ENCODE data around the gene AFM. TPM values are rescaled to one million over a fixed set of nuclear protein-coding genes. Genes with fewer than 3 reads are reported as not detected.

The AFM gene
- total RNA-seq, 1 donor from 2014 or later, result 0.64 TPM

DNA sequence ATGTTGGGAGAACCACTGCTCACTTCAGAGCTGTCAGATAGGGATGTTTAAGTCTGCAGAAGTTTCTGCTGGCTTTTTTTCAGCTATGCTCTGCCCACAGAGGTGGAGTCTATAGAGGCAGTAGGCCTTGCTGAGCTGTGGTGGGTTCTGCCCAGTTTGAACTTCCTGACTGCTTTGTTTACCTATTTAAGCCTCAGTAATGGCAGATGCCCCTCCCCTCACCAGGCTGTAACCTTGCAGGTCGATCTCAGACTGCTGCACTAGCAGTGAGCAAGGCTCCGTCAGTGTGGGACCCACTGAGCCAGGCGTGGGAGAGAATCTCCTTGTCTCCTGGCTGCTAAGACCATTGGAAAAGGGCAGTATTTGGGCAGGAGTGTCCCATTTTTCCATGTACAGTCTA lies 36.8 kb downstream of the AFM start:
- no peak overlapping the region for H3K4me3 Mint-ChIP-seq (ENCODE audit: unreplicated experiment)
- no peak for DNase-seq (ENCODE audit: low spot score)
- no peaks in the 10 kb centered on the region for H3K9me3 Mint-ChIP-seq (ENCODE audit: unreplicated experiment)
- no peaks in the 10 kb centered on the region for H3K4me1 Mint-ChIP-seq (ENCODE audit: unreplicated experiment)
- H3K27ac Mint-ChIP-seq (ENCODE audit: unreplicated experiment), result no peak overlapping the region
- H3K27me3 Mint-ChIP-seq (ENCODE audit: unreplicated experiment), result no peaks in the 10 kb centered on the region
- H3K36me3 Mint-ChIP-seq (ENCODE audit: low read depth, unreplicated experiment), result no peaks in the 10 kb centered on the region
- TF ChIP-seq, protein P1, sequence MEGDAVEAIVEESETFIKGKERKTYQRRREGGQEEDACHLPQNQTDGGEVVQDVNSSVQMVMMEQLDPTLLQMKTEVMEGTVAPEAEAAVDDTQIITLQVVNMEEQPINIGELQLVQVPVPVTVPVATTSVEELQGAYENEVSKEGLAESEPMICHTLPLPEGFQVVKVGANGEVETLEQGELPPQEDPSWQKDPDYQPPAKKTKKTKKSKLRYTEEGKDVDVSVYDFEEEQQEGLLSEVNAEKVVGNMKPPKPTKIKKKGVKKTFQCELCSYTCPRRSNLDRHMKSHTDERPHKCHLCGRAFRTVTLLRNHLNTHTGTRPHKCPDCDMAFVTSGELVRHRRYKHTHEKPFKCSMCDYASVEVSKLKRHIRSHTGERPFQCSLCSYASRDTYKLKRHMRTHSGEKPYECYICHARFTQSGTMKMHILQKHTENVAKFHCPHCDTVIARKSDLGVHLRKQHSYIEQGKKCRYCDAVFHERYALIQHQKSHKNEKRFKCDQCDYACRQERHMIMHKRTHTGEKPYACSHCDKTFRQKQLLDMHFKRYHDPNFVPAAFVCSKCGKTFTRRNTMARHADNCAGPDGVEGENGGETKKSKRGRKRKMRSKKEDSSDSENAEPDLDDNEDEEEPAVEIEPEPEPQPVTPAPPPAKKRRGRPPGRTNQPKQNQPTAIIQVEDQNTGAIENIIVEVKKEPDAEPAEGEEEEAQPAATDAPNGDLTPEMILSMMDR (IDR thresholded peaks at IDR 0.05; ENCODE audit: unreplicated experiment), result no peak

- TF ChIP-seq, protein P1 (IDR thresholded peaks at IDR 0.05; ENCODE audit: unreplicated experiment), result no peak
- no peak overlapping the region for H3K4me3 Mint-ChIP-seq (ENCODE audit: unreplicated experiment)
- DNase-seq (ENCODE audit: low spot score), result no peak
- no peaks in the 10 kb centered on the region for H3K36me3 Mint-ChIP-seq (ENCODE audit: low read depth, unreplicated experiment)
- H3K9me3 Mint-ChIP-seq (ENCODE audit: unreplicated experiment), result no peaks in the 10 kb centered on the region
- H3K27ac Mint-ChIP-seq (ENCODE audit: unreplicated experiment), result no peak overlapping the region
- H3K4me1 Mint-ChIP-seq (ENCODE audit: unreplicated experiment), result no peaks in the 10 kb centered on the region
- no peaks in the 10 kb centered on the region for H3K27me3 Mint-ChIP-seq (ENCODE audit: unreplicated experiment)
Observed at GRCh38 chr4:73520821-73521220, 39.3 kb downstream of the AFM start.

- DNase-seq (ENCODE audit: low spot score), result no peak
- Mint-ChIP-seq H3K4me1 (ENCODE audit: unreplicated experiment) (no peaks in the 10 kb centered on the region), H3K36me3 (ENCODE audit: low read depth, unreplicated experiment) (no peaks in the 10 kb centered on the region), H3K27ac (ENCODE audit: unreplicated experiment) (no peak overlapping the region), H3K4me3 (ENCODE audit: unreplicated experiment) (no peak overlapping the region), H3K9me3 (ENCODE audit: unreplicated experiment) (no peaks in the 10 kb centered on the region), H3K27me3 (ENCODE audit: unreplicated experiment) (no peaks in the 10 kb centered on the region)
- TF ChIP-seq, protein P1 (IDR thresholded peaks at IDR 0.05; ENCODE audit: unreplicated experiment), result no peak
Observed at GRCh38 chr4:73523126-73523525, 41.6 kb downstream of the AFM start.

DNA sequence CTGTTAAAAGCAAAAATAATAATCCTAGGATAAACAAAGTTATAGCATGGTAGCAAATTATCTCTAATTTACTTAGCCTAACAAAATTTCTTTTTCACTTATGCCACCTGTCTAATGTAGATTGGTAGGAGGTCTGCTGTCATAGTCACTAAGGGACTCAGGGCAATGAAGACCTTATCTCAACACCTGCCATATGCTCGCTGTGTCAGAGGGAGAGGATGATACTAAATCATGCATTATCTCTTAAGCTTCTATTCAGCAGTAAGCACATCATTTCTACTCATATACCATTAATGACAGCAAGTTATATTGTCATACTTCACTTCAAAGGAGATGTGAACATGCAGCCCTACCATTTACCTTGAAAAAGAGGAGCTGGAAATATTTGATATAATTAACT lies 44.1 kb downstream of the AFM start:
- no peaks in the 10 kb centered on the region for H3K4me1 Mint-ChIP-seq (ENCODE audit: unreplicated experiment)
- no peak overlapping the region for H3K27ac Mint-ChIP-seq (ENCODE audit: unreplicated experiment)
- H3K36me3 Mint-ChIP-seq (ENCODE audit: low read depth, unreplicated experiment), result no peaks in the 10 kb centered on the region
- no peaks in the 10 kb centered on the region for H3K9me3 Mint-ChIP-seq (ENCODE audit: unreplicated experiment)
- DNase-seq (ENCODE audit: low spot score), result no peak
- no peak overlapping the region for H3K4me3 Mint-ChIP-seq (ENCODE audit: unreplicated experiment)
- no peaks in the 10 kb centered on the region for H3K27me3 Mint-ChIP-seq (ENCODE audit: unreplicated experiment)
- TF ChIP-seq, protein P1 (IDR thresholded peaks at IDR 0.05; ENCODE audit: unreplicated experiment), result no peak

GRCh38 chr4:73527196-73527595 lies 45.7 kb downstream of the AFM start:
- no peak overlapping the region for H3K27ac Mint-ChIP-seq (ENCODE audit: unreplicated experiment)
- no peak overlapping the region for H3K4me3 Mint-ChIP-seq (ENCODE audit: unreplicated experiment)
- H3K36me3 Mint-ChIP-seq (ENCODE audit: low read depth, unreplicated experiment), result no peaks in the 10 kb centered on the region
- TF ChIP-seq, protein P1 (IDR thresholded peaks at IDR 0.05; ENCODE audit: unreplicated experiment), result no peak
- no peaks in the 10 kb centered on the region for H3K9me3 Mint-ChIP-seq (ENCODE audit: unreplicated experiment)
- DNase-seq (ENCODE audit: low spot score), result no peak
- no peaks in the 10 kb centered on the region for H3K27me3 Mint-ChIP-seq (ENCODE audit: unreplicated experiment)
- H3K4me1 Mint-ChIP-seq (ENCODE audit: unreplicated experiment), result no peaks in the 10 kb centered on the region
